ENCODE results near the gene RYR3.

DNA sequence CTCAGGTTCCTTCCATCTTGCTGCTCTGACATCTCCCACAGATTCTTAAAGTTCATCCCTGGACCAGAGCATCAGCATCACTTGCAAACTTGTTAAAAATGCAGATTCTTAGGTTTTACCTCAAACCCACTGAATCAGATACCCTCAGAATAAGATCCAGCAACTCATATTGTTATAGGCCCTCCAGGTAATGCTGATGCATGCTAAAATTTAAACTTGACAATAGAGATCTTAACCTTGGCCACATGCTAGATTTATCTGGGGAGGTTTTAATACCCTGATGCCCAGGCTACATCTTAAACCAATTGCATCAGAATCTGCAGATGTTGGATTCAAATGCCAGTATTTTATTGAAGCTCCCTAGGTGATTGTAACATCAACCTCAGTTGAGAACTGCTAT is 256.9 kb downstream of the RYR3 start:
- TF ChIP-seq, protein P1, sequence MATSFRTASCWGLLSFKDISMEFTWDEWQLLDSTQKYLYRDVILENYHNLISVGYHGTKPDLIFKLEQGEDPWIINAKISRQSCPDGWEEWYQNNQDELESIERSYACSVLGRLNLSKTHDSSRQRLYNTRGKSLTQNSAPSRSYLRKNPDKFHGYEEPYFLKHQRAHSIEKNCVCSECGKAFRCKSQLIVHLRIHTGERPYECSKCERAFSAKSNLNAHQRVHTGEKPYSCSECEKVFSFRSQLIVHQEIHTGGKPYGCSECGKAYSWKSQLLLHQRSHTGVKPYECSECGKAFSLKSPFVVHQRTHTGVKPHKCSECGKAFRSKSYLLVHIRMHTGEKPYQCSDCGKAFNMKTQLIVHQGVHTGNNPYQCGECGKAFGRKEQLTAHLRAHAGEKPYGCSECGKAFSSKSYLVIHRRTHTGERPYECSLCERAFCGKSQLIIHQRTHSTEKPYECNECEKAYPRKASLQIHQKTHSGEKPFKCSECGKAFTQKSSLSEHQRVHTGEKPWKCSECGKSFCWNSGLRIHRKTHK (tag by site-specific recombination; IDR thresholded peaks at IDR 0.05) = no peak
- TF ChIP-seq, protein P2, sequence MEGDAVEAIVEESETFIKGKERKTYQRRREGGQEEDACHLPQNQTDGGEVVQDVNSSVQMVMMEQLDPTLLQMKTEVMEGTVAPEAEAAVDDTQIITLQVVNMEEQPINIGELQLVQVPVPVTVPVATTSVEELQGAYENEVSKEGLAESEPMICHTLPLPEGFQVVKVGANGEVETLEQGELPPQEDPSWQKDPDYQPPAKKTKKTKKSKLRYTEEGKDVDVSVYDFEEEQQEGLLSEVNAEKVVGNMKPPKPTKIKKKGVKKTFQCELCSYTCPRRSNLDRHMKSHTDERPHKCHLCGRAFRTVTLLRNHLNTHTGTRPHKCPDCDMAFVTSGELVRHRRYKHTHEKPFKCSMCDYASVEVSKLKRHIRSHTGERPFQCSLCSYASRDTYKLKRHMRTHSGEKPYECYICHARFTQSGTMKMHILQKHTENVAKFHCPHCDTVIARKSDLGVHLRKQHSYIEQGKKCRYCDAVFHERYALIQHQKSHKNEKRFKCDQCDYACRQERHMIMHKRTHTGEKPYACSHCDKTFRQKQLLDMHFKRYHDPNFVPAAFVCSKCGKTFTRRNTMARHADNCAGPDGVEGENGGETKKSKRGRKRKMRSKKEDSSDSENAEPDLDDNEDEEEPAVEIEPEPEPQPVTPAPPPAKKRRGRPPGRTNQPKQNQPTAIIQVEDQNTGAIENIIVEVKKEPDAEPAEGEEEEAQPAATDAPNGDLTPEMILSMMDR (tag by site-specific recombination; IDR thresholded peaks at IDR 0.05) = no peak

All from HEK293 (cell line).